MV-4-11 (cell line): ENCODE results near the gene SCYGR5.

Experiments
- DNase-seq: peaks from one replicate; lab custom pipeline; 2025; lab: John Stamatoyannopoulos, UW

The SCYGR5 gene

GRCh38 chr2:227673620-227674019, 7.0 kb downstream of the SCYGR5 start:
- peak; percentile 37 for DNase-seq

- no peak for DNase-seq
Measured at GRCh38 chr2:227674485-227674884, 7.9 kb downstream of the SCYGR5 start.

- no peak for DNase-seq
Measured at GRCh38 chr2:227677928-227678327, 11.3 kb downstream of the SCYGR5 start.

- no peak for DNase-seq
Measured at GRCh38 chr2:227684258-227684657, 17.7 kb downstream of the SCYGR5 start.

- peak; percentile 11 for DNase-seq
Measured at GRCh38 chr2:227687189-227687588, 20.6 kb downstream of the SCYGR5 start.

- no peak for DNase-seq
Measured at GRCh38 chr2:227696990-227697679, 30.5 kb downstream of the SCYGR5 start.

- DNase-seq, result no peak
Measured at GRCh38 chr2:227701556-227701955, 35.0 kb downstream of the SCYGR5 start.

GRCh38 chr2:227703280-227703732, 36.7 kb downstream of the SCYGR5 start:
- no peak for DNase-seq

- DNase-seq, result no peak
Measured at GRCh38 chr2:227703961-227704360, 37.4 kb downstream of the SCYGR5 start.

- no peak for DNase-seq
Measured at GRCh38 chr2:227706859-227707258, 40.3 kb downstream of the SCYGR5 start.

- DNase-seq, result no peak
Measured at GRCh38 chr2:227707390-227707789, 40.8 kb downstream of the SCYGR5 start.

GRCh38 chr2:227710986-227711385, 44.4 kb downstream of the SCYGR5 start:
- DNase-seq, result no peak

- DNase-seq, result no peak
Measured at GRCh38 chr2:227713291-227713690, 46.7 kb downstream of the SCYGR5 start.

GRCh38 chr2:227716501-227716900, 49.9 kb downstream of the SCYGR5 start:
- DNase-seq, result no peak
